Smooth muscle cell (in vitro differentiated cells): ENCODE measurements around the gene ADGRB2. TPM values are rescaled to one million over a fixed set of nuclear protein-coding genes. Genes with fewer than 3 reads are reported as not detected.

Experiments used
- DNase-seq: peaks from one replicate; lab custom pipeline; 2025; ENCODE audit not compliant: unreplicated experiment; lab: John Stamatoyannopoulos, UW
- H2AFZ ChIP-seq: fragments of 200-600 bp; sonication (generic); 2 replicates; pipeline ENCODE4 v1.6.0; 2016; ENCODE audit warnings: antibody characterized with exemption, low read depth, mild to moderate bottlenecking
- H3F3A ChIP-seq: fragments of 200-600 bp; sonication (generic); 2 replicates; pipeline ENCODE4 v1.6.0; 2017; ENCODE audit warnings: antibody characterized with exemption, low read depth
- H3K27ac ChIP-seq: fragments of 200-600 bp; sonication (generic); 2 replicates; pipeline ENCODE4 v1.5.1; 2016; ENCODE audit warnings: low read depth, mild to moderate bottlenecking
- H3K27me3 ChIP-seq: fragments of 200-600 bp; sonication (generic); 2 replicates; pipeline ENCODE4 v1.6.1; 2016; ENCODE audit warnings: low read depth, mild to moderate bottlenecking
- H3K36me3 ChIP-seq: fragments of 200-600 bp; sonication (generic); 2 replicates; pipeline ENCODE4 v1.5.1; 2016; ENCODE audit warnings: low read depth
- H3K4me1 ChIP-seq: fragments of 200-600 bp; sonication (generic); 2 replicates; pipeline ENCODE4 v1.5.1; 2016; ENCODE audit warnings: low read depth
- H3K4me2 ChIP-seq: fragments of 200-600 bp; sonication (generic); 2 replicates; pipeline ENCODE4 v1.6.0; 2016; ENCODE audit warnings: mild to moderate bottlenecking
- H3K4me3 ChIP-seq: fragments of 200-600 bp; sonication (generic); 2 replicates; pipeline ENCODE4 v1.5.1; 2016; ENCODE audit warnings: mild to moderate bottlenecking
- H3K79me2 ChIP-seq: fragments of 200-600 bp; sonication (generic); 2 replicates; pipeline ENCODE4 v1.6.0; 2016; ENCODE audit warnings: low read depth, mild to moderate bottlenecking
- H3K9ac ChIP-seq: fragments of 200-600 bp; sonication (generic); 2 replicates; pipeline ENCODE4 v1.6.0; 2016; ENCODE audit warnings: low read depth
- H3K9me3 ChIP-seq: fragments of 200-600 bp; sonication (generic); replicated peaks from 2 replicates; pipeline ENCODE4 v1.5.1; 2016; ENCODE audit warnings: low read depth
- H4K20me1 ChIP-seq: fragments of 200-600 bp; sonication (generic); 2 replicates; pipeline ENCODE4 v1.6.0; 2016; ENCODE audit warnings: low read depth
- WGBS: methylation state at CpG from one replicate; pipeline ENCODE4 v1.1.7; 2016; ENCODE audit warnings: low lambda C conversion rate; 5-methylcytosine and 5-hydroxymethylcytosine counted together
- polyA plus RNA-seq: library from polyadenylated mRNA; unstranded; fragments of >200 nt; fragmentation: Nextera tagmentation; extraction: Ambion mirVana; gene quantifications from 2 replicates; pipeline ENCODE4 v1.2.1, GENCODE V29; 2016
- total RNA-seq: library from RNA; depleted of rRNA; stranded (reverse); fragments of >200 nt; gene quantifications from 2 replicates; pipeline ENCODE4 v1.2.3, GENCODE V29; 2014
- TF ChIP-seq, protein P1 (sequence below): fragments of 200-600 bp; sonication (generic); IDR thresholded peaks from 2 replicates; pipeline ENCODE4 v1.5.1; 2017; ENCODE audit warnings: borderline replicate concordance, mild to moderate bottlenecking, antibody characterized with exemption; ENCODE audit not compliant: insufficient read depth, poor library complexity, severe bottlenecking

The ADGRB2 gene
- total and polyA plus RNA-seq, 2 experiments from 2014 or later, result 8.8 to 9.4 TPM

DNA sequence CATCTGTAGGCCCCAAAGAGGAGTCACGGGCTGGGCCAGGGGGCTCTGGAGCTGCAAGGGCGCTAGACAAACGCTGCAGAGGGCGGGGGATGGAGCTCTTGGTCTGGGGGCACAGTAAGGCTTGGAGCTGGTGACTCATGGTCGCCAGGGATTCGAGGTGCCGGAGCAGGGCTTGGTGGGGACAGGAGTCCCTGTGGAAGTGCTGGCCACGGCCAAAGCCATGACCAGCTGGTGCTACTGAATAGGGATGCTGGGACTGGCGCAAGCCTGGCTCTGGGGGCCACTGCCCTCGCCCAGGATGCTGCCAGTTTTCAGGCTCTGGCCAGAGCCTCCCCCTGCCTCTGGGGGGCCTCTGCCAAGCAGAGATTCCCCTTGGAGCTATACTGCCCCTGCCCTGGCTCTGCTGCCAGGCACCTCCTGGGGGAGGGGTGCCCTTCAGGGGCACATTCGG, 26.5 kb upstream of the ADGRB2 start:
- Histone ChIP-seq H3K79me2 (peaks cover 12% of the 10 kb centered on the region), H3K4me1 (peaks cover 6% of the 10 kb centered on the region), H4K20me1 (peaks cover 11% of the 10 kb centered on the region), H3K36me3 (no peaks in the 10 kb centered on the region), H3K4me3 (no peak overlapping the region), H3K27me3 (no peaks in the 10 kb centered on the region), H3K4me2 (no peak overlapping the region), H3K9me3 (no peaks in the 10 kb centered on the region), H3K27ac (no peak overlapping the region), H3F3A (peaks cover 11% of the 10 kb centered on the region), H2AFZ (no peak overlapping the region), H3K9ac (no peak overlapping the region)
- 82% methylated on average over 11 of the region's 11 CpGs for WGBS
- no peak for DNase-seq
- TF ChIP-seq, protein P1, sequence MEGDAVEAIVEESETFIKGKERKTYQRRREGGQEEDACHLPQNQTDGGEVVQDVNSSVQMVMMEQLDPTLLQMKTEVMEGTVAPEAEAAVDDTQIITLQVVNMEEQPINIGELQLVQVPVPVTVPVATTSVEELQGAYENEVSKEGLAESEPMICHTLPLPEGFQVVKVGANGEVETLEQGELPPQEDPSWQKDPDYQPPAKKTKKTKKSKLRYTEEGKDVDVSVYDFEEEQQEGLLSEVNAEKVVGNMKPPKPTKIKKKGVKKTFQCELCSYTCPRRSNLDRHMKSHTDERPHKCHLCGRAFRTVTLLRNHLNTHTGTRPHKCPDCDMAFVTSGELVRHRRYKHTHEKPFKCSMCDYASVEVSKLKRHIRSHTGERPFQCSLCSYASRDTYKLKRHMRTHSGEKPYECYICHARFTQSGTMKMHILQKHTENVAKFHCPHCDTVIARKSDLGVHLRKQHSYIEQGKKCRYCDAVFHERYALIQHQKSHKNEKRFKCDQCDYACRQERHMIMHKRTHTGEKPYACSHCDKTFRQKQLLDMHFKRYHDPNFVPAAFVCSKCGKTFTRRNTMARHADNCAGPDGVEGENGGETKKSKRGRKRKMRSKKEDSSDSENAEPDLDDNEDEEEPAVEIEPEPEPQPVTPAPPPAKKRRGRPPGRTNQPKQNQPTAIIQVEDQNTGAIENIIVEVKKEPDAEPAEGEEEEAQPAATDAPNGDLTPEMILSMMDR, result no peak

DNA sequence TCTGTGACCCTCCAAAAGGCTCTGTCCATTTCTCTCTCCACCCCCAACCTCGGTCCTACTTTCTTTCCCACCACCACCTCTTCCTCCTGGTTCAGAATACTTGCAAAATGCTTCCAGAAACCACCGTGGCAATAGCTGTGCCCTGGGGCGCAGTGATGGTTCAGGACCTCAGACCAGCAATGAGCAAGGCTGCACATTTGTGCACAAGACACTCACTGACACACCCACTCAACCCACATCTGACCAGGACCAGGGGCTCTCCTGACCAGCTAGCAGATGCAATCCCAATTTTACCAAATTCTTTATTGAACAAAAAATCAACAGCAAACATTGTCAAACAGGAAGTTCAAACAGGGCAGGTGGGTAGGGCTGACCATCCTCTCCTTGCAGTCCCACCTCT, 26.0 kb upstream of the ADGRB2 start:
- no peak overlapping the region for H2AFZ ChIP-seq
- H4K20me1 ChIP-seq, result peaks cover 6% of the 10 kb centered on the region
- no peaks in the 10 kb centered on the region for H3K27me3 ChIP-seq
- H3K27ac ChIP-seq, result no peak overlapping the region
- H3K9me3 ChIP-seq, result no peaks in the 10 kb centered on the region
- peaks cover 6% of the 10 kb centered on the region for H3K4me1 ChIP-seq
- peaks cover 11% of the 10 kb centered on the region for H3F3A ChIP-seq
- TF ChIP-seq, protein P1, result no peak
- H3K4me3 ChIP-seq, result no peak overlapping the region
- 79% methylated on average over 3 of the region's 3 CpGs for WGBS
- peaks cover 6% of the 10 kb centered on the region for H3K79me2 ChIP-seq
- DNase-seq, result no peak
- no peaks in the 10 kb centered on the region for H3K36me3 ChIP-seq
- no peak overlapping the region for H3K4me2 ChIP-seq
- no peak overlapping the region for H3K9ac ChIP-seq

DNA sequence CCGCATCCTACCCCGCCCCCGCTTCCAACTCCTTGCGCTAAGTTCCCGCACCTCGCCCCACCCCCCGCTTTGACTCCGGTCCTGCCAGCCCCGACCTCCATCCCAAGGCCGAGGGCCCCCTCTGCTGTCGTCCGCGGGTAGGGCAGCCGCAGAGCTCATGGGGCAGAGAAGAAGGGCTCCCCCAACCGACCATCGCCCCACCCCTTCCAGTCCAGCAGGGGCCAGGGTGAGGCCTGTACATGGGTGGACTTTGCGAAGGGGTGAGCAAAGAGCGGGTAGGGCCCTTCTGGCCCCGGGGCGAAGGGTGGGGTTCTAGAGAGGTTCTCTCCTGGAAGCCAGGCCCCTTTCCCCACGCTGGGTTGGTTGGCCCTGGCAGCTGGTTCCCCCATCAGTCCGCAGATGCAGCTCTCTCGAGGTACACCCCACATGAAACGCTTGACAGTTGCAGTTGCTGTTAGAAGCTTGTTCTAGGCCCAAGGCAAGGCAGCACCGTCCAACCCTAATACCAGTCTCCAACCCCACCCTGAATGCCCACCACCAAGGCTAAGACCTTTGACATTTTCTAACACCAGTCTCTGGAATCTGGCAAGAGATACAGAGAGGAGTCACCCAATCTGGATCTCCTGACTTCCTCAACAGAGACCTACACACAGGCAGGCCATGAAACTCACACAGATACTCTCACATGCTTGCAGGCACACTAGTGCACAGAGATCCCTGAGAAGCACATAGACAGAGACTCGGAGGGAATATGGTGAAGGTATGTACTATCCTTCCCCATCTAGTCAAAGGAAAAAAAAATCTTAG, 25.3 kb upstream of the ADGRB2 start:
- 23% methylated on average over 23 of the region's 26 CpGs for WGBS
- Histone ChIP-seq H2AFZ (no peak overlapping the region), H3K4me2 (peak overlapping the region; percentile 86), H3K4me1 (peaks cover 6% of the 10 kb centered on the region), H3K4me3 (peak overlapping the region; percentile 65), H3K27me3 (no peaks in the 10 kb centered on the region), H3K27ac (peak overlapping the region; percentile 83), H3K79me2 (no peaks in the 10 kb centered on the region), H4K20me1 (peaks cover 2% of the 10 kb centered on the region), H3K36me3 (no peaks in the 10 kb centered on the region), H3K9ac (peak overlapping the region; percentile 80), H3K9me3 (no peaks in the 10 kb centered on the region), H3F3A (peaks cover 11% of the 10 kb centered on the region)
- TF ChIP-seq, protein P1, result peak; percentile 95
- DNase-seq, result peak; percentile 91
